HG03280 (cell line): Measurements from ENCODE around the gene SND1.
"Not testable (repeated sequence)": the region's sequence is repeated elsewhere in the genome, so short reads cannot be mapped to it uniquely, and the experiment has no call there.

Experiments used
- ATAC-seq: cut with Tn5 transposase; IDR thresholded peaks from one replicate; pipeline ENCODE4 v1.9.1; 2021; ENCODE audit warnings: mild to moderate bottlenecking, moderate library complexity; ENCODE audit not compliant: unreplicated experiment

The SND1 gene

DNA sequence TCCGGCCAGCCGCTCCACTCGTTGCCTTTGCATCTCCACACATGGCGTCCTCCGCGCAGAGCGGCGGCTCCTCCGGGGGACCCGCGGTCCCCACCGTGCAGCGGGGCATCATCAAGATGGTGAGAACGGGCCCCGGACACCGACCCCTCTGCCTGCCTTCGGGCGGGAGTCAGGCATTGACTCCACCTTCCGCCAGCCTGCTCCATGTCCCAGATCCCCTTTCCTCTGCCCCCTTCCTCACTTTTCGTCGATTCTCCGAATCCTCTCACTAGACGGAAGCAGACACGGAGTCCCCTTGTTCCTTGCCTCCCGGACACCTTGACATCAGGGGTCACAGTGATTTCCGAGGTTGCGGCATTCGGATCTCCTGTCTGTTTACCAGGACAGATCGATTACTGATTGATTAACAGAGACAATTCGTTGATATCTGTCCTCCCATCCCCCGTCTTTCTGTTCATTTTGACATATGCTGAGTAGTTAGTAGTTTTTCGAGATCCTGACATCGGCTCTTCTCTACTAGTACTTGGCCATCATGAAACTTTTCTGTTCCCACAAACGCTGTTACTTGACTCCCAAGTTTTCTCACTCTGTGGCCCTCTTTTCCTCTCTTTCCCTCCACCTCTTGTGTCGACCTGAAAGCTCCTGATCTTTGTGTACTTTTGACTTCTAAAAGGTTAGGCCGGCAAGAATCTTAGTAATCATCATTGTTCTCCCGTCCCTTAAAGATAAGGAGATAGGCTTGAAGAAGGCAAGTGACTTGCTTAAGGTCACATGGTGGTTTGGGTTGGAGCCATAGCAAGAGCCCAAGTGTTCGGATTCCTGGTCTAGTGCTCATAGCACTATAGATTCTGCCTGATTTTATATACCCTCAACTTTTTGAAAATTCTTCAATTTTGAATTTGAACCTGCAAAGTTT lies 597 bp downstream of the SND1 start:
- ATAC-seq = peak; percentile 15

DNA sequence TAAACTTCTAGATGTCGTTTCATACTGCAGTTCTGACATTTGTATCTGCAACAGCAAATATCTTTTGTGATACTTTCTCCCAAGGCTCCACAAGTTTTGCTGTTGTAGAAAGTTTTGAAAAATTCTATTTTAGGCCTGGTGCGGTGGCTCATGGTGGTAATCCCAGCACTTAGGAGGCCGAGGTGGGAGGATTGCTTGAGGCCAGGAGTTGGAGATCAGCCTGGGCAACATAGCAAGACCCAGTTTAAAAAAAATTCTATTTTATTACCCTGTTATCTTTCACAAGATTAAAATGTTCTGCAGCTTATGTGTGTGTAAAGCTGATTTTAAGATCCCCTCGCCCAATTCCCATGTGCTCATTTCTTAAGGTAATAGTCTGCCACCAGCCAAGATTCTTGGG lies 1.4 kb downstream of the SND1 start:
- no peak for ATAC-seq

- ATAC-seq = no peak
These were observed 2.7 kb downstream of the SND1 start for GRCh38 chr7:127654404-127655394.

- no peak for ATAC-seq
These were observed 3.7 kb downstream of the SND1 start for GRCh38 chr7:127655720-127656119.

- ATAC-seq = no peak
These were observed 5.5 kb downstream of the SND1 start for GRCh38 chr7:127657500-127657899.

DNA sequence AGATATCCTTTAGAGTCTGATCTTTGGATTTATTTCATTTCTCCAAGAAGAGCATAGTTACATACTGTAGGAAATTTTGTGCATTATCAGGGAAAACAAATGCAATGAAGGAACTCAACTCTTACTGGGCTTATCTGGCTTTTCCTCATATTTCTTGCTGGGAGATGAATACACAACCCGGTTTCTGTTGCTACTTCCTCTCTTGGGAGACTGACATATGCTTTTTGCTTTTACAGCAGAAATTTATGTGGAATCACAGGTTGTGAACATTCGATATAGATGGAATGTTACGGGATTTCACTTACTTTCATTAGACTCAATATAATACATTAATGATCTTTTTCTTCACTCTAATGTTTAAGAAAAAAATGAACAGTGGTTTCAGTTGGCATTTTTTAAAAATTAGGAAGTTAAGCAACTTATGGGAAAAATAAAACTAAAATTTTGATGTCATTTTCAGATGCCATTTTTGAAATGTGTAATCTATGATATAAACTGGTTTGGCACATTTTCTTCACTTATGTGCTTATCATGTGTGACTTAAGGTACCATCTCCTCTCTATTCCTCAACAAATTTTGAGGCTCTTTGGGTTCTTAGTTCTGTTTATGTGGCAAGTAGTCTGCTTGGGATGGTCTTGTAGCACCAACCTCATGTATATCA lies 7.1 kb downstream of the SND1 start:
- ATAC-seq = no peak

DNA sequence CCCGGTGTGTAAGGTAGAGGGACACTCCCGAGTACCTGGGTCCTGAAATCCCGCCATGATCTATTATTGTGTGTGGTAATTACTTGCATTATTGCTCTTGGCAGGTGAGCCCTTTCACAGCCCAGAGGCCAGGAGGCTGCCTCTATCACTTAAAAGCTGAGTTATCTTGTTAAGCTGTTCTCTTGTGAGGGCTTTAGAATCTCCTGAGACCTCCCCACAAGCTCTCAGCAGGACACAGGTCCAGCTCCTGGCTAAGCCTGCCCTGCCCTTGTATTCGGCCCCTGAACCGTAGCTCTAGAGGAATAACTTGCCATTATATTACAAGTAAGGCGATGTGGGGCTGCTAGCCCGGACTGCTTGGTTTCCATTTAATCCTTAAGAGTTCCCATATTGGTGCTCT lies 13.9 kb downstream of the SND1 start:
- ATAC-seq = no peak

- ATAC-seq = no peak
These were observed 14.6 kb downstream of the SND1 start for GRCh38 chr7:127666602-127667001.

- ATAC-seq = no peak
These were observed 15.2 kb downstream of the SND1 start for GRCh38 chr7:127667017-127667670.

DNA sequence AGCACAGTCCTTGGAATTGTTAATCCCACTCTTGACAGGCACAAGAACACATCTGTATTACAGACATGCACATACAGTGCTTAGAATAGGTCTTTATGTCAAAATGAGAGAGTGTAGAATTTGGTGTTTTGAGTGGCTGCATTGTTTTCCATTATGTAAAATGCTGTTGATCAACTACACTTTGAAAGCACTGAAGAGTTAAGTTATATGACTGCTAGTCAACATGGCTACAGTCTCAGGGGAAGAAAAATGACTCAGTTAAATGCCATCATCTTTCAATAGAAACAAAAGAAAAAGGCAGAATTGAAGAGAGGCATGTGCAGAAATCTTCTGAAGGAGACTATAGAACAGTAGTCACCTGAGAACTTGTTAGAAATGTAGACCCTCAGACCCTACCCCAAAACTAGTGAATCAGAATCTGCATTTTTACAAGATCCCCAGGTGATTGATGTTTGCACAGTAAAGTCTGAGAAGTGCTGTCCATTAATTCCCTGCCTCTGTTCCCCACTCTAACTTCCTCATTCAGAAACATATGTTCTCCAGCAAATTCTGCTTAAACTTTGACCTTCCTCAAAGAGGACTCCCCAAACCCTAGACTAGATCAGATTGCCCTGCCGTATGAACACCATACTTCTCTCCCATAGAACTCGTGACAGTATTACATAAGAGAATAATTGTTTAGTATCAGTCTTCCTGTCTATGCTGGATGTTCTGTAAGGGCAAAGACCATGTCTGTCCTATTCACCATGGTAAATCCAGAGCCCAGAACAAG lies 16.0 kb downstream of the SND1 start:
- no peak for ATAC-seq

- no peak for ATAC-seq
These were observed 19.3 kb downstream of the SND1 start for GRCh38 chr7:127671341-127671740.

GRCh38 chr7:127673902-127674301 lies 21.9 kb downstream of the SND1 start:
- ATAC-seq = no peak

- ATAC-seq = no peak
These were observed 22.4 kb downstream of the SND1 start for GRCh38 chr7:127674361-127674760.

- ATAC-seq = not testable (repeated sequence)
These were observed 22.9 kb downstream of the SND1 start for GRCh38 chr7:127674923-127675322.

GRCh38 chr7:127675721-127676120 lies 23.7 kb downstream of the SND1 start:
- ATAC-seq = no peak

DNA sequence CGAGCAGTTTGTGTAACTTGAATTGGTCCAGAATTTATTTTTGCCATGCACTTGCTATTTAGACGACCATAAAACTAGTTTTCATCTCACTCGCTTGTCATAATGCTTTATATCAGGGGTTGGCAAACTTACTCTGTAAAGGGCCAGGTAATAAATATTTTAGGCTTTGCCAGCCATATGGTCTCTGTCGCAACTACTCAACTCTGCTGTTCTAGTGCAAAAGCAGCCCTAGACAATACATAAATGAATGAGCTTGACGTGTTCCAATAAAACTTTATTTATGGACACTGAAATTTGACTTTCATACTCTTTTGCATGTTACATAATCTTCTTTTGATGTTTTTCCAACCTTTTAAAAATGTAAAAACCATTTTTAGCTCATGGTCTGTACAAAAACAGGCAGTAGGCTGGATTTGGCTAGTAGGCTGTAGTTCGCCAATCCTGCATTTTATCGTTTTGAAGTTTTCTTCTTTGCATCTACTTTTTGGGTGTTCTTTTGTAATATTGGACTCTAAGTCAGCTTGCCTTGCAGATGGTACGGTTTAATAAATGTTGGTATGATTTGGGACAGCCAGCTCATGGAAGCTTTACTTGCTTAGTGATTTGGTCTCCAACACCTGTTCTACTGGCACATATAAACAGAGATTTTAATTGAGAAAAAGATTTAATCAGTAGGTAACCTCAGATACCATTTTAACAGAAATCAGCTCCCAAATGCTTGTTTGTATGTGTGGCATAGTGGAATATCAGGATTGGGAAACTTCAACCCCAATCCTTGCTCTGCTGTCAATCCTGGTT lies 25.6 kb downstream of the SND1 start:
- no peak for ATAC-seq

GRCh38 chr7:127678337-127678736 lies 26.3 kb downstream of the SND1 start:
- ATAC-seq = no peak

DNA sequence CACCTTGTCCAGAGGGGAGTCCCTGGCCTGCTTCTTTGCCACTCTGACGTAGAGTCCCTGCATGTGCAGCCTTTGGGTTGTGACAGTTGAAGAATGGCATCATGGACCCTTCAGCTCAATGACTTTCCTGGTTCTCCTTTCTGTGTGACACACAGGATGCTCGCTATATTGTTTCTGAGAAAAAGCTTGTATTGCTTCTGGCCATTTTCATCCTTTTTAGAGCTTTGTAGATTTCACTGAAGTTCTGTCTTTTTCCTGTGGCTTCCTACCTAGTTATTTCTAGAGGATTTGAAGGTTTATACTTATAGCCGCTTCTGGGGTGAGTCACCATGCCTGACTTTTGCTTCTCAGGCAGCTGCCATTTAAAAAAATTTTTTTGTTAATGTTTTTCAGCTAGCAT lies 27.0 kb downstream of the SND1 start:
- peak; percentile 82 for ATAC-seq

DNA sequence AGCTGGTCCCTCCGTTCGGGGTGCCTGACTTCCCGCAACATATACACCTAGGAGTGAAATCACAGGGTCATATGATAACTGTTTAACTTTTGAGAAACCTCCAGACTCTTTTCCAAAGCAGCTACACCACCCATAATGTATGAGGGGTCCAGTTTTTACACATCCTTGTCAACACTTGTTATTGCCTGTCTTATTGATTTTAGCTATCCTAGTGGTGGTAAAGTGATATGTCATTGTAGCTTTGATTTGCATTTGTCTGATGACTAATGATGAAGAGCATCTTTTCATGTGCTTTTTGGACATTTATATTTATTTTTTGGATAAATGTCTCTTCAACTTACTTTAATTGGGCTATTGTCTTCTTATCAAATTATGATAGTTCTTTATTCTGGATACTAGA lies 29.0 kb downstream of the SND1 start:
- ATAC-seq = no peak
